ENCODE data around the gene CDS2.

DNA sequence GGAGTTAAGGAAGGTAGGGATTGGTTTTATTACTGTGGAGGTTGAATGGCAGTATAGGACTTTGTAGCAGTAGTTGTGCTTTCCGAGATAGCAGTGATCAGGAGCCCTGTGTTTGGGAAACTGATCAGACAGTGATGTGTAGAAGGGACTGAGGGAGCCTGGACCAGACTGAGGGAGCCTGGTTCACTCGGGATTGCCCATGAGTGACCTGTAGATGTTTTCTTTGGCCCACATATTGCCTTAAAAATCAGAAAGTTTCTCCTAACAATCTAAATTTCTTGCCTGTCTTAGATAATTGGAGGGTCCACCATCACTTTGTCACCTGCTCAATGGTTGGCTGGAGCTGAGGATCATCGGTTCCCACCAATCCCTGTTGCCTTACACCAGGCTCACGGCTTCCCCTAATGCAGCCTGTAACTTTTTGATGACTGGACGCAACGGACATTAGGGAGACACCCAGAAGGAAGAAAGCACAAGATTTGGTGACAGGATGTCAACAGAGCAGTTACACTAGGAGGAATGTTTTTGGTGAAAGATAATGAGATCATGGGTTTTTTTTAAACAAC is 1.1 kb downstream of the CDS2 start:
- TF ChIP-seq CREM (CRISPR knock-in tag; IDR thresholded peaks at IDR 0.05), result no peak
- TF ChIP-seq, protein P1, sequence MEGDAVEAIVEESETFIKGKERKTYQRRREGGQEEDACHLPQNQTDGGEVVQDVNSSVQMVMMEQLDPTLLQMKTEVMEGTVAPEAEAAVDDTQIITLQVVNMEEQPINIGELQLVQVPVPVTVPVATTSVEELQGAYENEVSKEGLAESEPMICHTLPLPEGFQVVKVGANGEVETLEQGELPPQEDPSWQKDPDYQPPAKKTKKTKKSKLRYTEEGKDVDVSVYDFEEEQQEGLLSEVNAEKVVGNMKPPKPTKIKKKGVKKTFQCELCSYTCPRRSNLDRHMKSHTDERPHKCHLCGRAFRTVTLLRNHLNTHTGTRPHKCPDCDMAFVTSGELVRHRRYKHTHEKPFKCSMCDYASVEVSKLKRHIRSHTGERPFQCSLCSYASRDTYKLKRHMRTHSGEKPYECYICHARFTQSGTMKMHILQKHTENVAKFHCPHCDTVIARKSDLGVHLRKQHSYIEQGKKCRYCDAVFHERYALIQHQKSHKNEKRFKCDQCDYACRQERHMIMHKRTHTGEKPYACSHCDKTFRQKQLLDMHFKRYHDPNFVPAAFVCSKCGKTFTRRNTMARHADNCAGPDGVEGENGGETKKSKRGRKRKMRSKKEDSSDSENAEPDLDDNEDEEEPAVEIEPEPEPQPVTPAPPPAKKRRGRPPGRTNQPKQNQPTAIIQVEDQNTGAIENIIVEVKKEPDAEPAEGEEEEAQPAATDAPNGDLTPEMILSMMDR (IDR thresholded peaks at IDR 0.05), result no peak
- no peak for TF ChIP-seq PRDM15 (CRISPR knock-in tag; IDR thresholded peaks at IDR 0.05)
- TF ChIP-seq, protein P2, sequence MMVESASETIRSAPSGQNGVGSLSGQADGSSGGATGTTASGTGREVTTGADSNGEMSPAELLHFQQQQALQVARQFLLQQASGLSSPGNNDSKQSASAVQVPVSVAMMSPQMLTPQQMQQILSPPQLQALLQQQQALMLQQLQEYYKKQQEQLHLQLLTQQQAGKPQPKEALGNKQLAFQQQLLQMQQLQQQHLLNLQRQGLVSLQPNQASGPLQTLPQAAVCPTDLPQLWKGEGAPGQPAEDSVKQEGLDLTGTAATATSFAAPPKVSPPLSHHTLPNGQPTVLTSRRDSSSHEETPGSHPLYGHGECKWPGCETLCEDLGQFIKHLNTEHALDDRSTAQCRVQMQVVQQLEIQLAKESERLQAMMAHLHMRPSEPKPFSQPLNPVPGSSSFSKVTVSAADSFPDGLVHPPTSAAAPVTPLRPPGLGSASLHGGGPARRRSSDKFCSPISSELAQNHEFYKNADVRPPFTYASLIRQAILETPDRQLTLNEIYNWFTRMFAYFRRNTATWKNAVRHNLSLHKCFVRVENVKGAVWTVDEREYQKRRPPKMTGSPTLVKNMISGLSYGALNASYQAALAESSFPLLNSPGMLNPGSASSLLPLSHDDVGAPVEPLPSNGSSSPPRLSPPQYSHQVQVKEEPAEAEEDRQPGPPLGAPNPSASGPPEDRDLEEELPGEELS (CRISPR knock-in tag; IDR thresholded peaks at IDR 0.05), result no peak
- no peak for TF ChIP-seq ETV6 (CRISPR knock-in tag; IDR thresholded peaks at IDR 0.05)
- TF ChIP-seq TEAD1 (CRISPR knock-in tag; IDR thresholded peaks at IDR 0.05), result no peak
- no peak for TF ChIP-seq ZNF396 (CRISPR knock-in tag; IDR thresholded peaks at IDR 0.05; ENCODE audit: borderline replicate concordance)
- TF ChIP-seq, protein P3, sequence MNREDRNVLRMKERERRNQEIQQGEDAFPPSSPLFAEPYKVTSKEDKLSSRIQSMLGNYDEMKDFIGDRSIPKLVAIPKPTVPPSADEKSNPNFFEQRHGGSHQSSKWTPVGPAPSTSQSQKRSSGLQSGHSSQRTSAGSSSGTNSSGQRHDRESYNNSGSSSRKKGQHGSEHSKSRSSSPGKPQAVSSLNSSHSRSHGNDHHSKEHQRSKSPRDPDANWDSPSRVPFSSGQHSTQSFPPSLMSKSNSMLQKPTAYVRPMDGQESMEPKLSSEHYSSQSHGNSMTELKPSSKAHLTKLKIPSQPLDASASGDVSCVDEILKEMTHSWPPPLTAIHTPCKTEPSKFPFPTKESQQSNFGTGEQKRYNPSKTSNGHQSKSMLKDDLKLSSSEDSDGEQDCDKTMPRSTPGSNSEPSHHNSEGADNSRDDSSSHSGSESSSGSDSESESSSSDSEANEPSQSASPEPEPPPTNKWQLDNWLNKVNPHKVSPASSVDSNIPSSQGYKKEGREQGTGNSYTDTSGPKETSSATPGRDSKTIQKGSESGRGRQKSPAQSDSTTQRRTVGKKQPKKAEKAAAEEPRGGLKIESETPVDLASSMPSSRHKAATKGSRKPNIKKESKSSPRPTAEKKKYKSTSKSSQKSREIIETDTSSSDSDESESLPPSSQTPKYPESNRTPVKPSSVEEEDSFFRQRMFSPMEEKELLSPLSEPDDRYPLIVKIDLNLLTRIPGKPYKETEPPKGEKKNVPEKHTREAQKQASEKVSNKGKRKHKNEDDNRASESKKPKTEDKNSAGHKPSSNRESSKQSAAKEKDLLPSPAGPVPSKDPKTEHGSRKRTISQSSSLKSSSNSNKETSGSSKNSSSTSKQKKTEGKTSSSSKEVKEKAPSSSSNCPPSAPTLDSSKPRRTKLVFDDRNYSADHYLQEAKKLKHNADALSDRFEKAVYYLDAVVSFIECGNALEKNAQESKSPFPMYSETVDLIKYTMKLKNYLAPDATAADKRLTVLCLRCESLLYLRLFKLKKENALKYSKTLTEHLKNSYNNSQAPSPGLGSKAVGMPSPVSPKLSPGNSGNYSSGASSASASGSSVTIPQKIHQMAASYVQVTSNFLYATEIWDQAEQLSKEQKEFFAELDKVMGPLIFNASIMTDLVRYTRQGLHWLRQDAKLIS (CRISPR knock-in tag; IDR thresholded peaks at IDR 0.05; ENCODE audit: borderline replicate concordance), result no peak
- no peak for TF ChIP-seq NFE2L1 (CRISPR knock-in tag; IDR thresholded peaks at IDR 0.05)
- TF ChIP-seq ELF4 (CRISPR knock-in tag; IDR thresholded peaks at IDR 0.05; ENCODE audit: low read depth), result no peak
- no peak for TF ChIP-seq KAT7 (CRISPR knock-in tag; IDR thresholded peaks at IDR 0.05; ENCODE audit: borderline replicate concordance)
- no peak for TF ChIP-seq NR1H2 (CRISPR knock-in tag; IDR thresholded peaks at IDR 0.05)
- TF ChIP-seq, protein P4, sequence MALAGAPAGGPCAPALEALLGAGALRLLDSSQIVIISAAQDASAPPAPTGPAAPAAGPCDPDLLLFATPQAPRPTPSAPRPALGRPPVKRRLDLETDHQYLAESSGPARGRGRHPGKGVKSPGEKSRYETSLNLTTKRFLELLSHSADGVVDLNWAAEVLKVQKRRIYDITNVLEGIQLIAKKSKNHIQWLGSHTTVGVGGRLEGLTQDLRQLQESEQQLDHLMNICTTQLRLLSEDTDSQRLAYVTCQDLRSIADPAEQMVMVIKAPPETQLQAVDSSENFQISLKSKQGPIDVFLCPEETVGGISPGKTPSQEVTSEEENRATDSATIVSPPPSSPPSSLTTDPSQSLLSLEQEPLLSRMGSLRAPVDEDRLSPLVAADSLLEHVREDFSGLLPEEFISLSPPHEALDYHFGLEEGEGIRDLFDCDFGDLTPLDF (CRISPR knock-in tag; IDR thresholded peaks at IDR 0.05), result no peak
- TF ChIP-seq, protein P5, sequence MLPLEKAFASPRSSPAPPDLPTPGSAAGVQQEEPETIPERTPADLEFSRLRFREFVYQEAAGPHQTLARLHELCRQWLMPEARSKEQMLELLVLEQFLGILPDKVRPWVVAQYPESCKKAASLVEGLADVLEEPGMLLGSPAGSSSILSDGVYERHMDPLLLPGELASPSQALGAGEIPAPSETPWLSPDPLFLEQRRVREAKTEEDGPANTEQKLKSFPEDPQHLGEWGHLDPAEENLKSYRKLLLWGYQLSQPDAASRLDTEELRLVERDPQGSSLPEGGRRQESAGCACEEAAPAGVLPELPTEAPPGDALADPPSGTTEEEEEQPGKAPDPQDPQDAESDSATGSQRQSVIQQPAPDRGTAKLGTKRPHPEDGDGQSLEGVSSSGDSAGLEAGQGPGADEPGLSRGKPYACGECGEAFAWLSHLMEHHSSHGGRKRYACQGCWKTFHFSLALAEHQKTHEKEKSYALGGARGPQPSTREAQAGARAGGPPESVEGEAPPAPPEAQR (CRISPR knock-in tag; IDR thresholded peaks at IDR 0.05), result no peak
